ENCODE data around the gene PVR. TPM values are rescaled to one million over a fixed set of nuclear protein-coding genes. Genes with fewer than 3 reads are reported as not detected.

The PVR gene
- total and polyA plus RNA-seq, 10 of the 15 experiments (the other 5 are each of a cell fraction or from before 2014, with no cell fraction given) = 0.07 to 4.0 (median 1.9) TPM

DNA sequence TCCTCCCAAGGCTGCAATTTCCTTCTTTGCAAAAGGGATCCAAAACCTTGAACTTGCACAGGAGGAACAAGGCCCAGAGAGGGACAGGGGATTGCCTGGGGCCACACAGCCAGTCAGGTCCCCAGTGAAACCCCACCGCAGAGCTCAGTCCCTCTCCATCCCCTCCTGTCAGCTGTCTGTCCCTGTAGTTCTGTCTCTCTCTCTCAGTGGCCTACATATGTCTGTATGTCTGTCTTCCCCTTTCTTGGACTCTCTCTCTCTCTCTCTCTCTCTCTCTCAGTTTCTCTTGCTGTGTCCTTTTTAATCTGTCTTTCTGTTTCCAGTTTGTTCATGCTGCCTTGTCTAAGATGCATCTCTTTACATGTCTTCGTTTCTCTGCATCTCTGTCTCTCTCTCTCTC is 39.1 kb downstream of the PVR start:
- H3K79me2 ChIP-seq (ENCODE audit: control insufficient read depth, insufficient read depth, low read length) = no peaks in the 10 kb centered on the region
- no peak overlapping the region for H3K27ac ChIP-seq (ENCODE audit: control insufficient read depth, insufficient read depth)
- intact Hi-C loops (cut with micrococcal nuclease; ENCODE audit: unreplicated experiment) (no loop called here), in situ Hi-C loops (cut with MboI) (no loop called here)
- no peak overlapping the region for H3K4me2 ChIP-seq (ENCODE audit: control insufficient read depth, insufficient read depth)
- RAD21 ChIA-PET (ENCODE audit: unreplicated experiment) = no interaction called here
- no peak overlapping the region for H3K4me3 ChIP-seq
- POLR2A ChIA-PET = no interaction called here
- no peaks in the 10 kb centered on the region for H4K20me1 ChIP-seq (ENCODE audit: control insufficient read depth, insufficient read depth)
- peaks cover 33% of the 10 kb centered on the region for H3K4me1 ChIP-seq (ENCODE audit: control insufficient read depth, insufficient read depth, low read length)
- 7% methylated on average over 2 of the region's 2 CpGs for WGBS (ENCODE audit: insufficient coverage, insufficient replicate concordance, low lambda C conversion rate, missing lambda C conversion rate)
- FAIRE-seq (no peak), DNase-seq (ENCODE audit: low read depth, low spot score) (no peak), ATAC-seq (no peak; the same call in 1 of the 3 replicates)
- H3K36me3 ChIP-seq (ENCODE audit: control insufficient read depth in 2 of 2, insufficient read depth in 2 of 2, low read length in 1 of 2) = no peaks in the 10 kb centered on the region
- TF ChIP-seq SPI1 (IDR thresholded peaks at IDR 0.05; ENCODE audit: borderline replicate concordance, insufficient read depth, low read depth, low read length) = peak; percentile 7; the same call in 1 of the 2 replicates
- TF ChIP-seq, protein P1, sequence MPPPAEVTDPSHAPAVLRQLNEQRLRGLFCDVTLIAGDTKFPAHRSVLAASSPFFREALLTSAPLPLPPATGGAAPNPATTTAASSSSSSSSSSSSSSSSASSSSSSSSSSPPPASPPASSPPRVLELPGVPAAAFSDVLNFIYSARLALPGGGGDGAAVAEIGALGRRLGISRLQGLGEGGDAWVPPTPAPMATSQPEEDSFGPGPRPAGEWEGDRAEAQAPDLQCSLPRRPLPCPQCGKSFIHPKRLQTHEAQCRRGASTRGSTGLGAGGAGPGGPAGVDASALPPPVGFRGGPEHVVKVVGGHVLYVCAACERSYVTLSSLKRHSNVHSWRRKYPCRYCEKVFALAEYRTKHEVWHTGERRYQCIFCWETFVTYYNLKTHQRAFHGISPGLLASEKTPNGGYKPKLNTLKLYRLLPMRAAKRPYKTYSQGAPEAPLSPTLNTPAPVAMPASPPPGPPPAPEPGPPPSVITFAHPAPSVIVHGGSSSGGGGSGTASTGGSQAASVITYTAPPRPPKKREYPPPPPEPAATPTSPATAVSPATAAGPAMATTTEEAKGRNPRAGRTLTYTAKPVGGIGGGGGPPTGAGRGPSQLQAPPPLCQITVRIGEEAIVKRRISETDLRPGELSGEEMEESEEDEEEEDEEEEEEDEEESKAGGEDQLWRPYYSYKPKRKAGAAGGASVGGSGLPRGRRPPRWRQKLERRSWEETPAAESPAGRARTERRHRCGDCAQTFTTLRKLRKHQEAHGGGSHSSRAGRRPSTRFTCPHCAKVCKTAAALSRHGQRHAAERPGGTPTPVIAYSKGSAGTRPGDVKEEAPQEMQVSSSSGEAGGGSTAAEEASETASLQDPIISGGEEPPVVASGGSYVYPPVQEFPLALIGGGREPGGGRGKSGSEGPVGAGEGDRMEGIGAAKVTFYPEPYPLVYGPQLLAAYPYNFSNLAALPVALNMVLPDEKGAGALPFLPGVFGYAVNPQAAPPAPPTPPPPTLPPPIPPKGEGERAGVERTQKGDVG (CRISPR knock-in tag; IDR thresholded peaks at IDR 0.05) = no peak
- TF ChIP-seq, protein P2, sequence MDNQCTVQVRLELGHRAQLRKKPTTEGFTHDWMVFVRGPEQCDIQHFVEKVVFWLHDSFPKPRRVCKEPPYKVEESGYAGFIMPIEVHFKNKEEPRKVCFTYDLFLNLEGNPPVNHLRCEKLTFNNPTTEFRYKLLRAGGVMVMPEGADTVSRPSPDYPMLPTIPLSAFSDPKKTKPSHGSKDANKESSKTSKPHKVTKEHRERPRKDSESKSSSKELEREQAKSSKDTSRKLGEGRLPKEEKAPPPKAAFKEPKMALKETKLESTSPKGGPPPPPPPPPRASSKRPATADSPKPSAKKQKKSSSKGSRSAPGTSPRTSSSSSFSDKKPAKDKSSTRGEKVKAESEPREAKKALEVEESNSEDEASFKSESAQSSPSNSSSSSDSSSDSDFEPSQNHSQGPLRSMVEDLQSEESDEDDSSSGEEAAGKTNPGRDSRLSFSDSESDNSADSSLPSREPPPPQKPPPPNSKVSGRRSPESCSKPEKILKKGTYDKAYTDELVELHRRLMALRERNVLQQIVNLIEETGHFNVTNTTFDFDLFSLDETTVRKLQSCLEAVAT (IDR thresholded peaks at IDR 0.05) = no peak
- TF ChIP-seq ZZZ3 (IDR thresholded peaks at IDR 0.05; ENCODE audit: control insufficient read depth, insufficient read length, low read depth) = peak; percentile 65
- TF ChIP-seq BRCA1 (IDR thresholded peaks at IDR 0.05; ENCODE audit: low read depth, low read length) = no peak
- TF ChIP-seq SREBF2 (IDR thresholded peaks at IDR 0.05; ENCODE audit: low read length) = no peak
- peak; percentile 36; the same call in 1 of the 2 replicates for TF ChIP-seq RUNX3 (IDR thresholded peaks at IDR 0.05; ENCODE audit: low read length)
- peak; percentile 37; the same call in 1 of the 2 replicates for TF ChIP-seq SMARCA5 (IDR thresholded peaks at IDR 0.05)
- no peak for TF ChIP-seq SMC3 (IDR thresholded peaks at IDR 0.05; ENCODE audit: borderline replicate concordance, low read length)
- TF ChIP-seq BCL11A (IDR thresholded peaks at IDR 0.05; ENCODE audit: low read depth, low read length) = no peak
- TF ChIP-seq CREB1 (IDR thresholded peaks at IDR 0.05; ENCODE audit: low read depth) = no peak
- TF ChIP-seq EGR1 (IDR thresholded peaks at IDR 0.05; ENCODE audit: borderline replicate concordance in 1 of 2, low read depth in 2 of 2, low read length in 2 of 2) = no peak
- TF ChIP-seq PAX5 (IDR thresholded peaks at IDR 0.05; ENCODE audit: borderline replicate concordance, low read depth, low read length) = no peak
- TF ChIP-seq EP300 (IDR thresholded peaks at IDR 0.05; ENCODE audit: borderline replicate concordance in 1 of 2, control insufficient read depth in 1 of 2, low read depth in 2 of 2, low read length in 2 of 2) = no peak
- no peaks in the 10 kb centered on the region for H3K27me3 ChIP-seq (replicated peaks in 1 of 2; ENCODE audit: control insufficient read depth in 2 of 2, insufficient read depth in 2 of 2, low read length in 1 of 2)
- H3K9ac ChIP-seq (ENCODE audit: control insufficient read depth, insufficient read depth, low read length) = no peak overlapping the region
- BruUV-seq (replicated peaks) = no TSS peak
- CTCF ChIA-PET = interaction anchor here (0.7 to 1.2 kb wide), 3 partner anchors 26 to 92 kb away, joined by 3 read pairs; no protein-coding TSS in a partner anchor
- H3K9me3 ChIP-seq (replicated peaks; ENCODE audit: control insufficient read depth, insufficient read depth, low read length) = no peaks in the 10 kb centered on the region
- H2AFZ ChIP-seq (ENCODE audit: control insufficient read depth, low read depth, low read length) = no peak overlapping the region
- SMC1A ChIA-PET (ENCODE audit: uncharacterized antibody, unreplicated experiment) = interaction anchor here (1.1 to 1.2 kb wide), 2 partner anchors 25 to 90 kb away, joined by 3 to 4 read pairs; no protein-coding TSS in a partner anchor
